Neural crest cell (in vitro differentiated cells): Measurements from ENCODE around the gene ARHGAP45. TPM values are rescaled to one million over a fixed set of nuclear protein-coding genes. Genes with fewer than 3 reads are reported as not detected.

Source experiments
- DNase-seq: peaks from one replicate; pipeline ENCODE4 v3.0.0; 2021; ENCODE audit warnings: low read depth, mixed read lengths, low spot score
- H3K27ac Mint-ChIP-seq: one replicate; pipeline ENCODE4 v1.8.0; 2021; ENCODE audit warnings: mild to moderate bottlenecking, mixed read lengths; ENCODE audit not compliant: unreplicated experiment
- H3K27me3 Mint-ChIP-seq: 2 replicates; pipeline ENCODE4 v1.8.0; 2021; ENCODE audit warnings: low read depth, mild to moderate bottlenecking, mixed read lengths
- H3K36me3 Mint-ChIP-seq: 2 replicates; pipeline ENCODE4 v1.8.0; 2021; ENCODE audit warnings: low read depth, mild to moderate bottlenecking, mixed read lengths
- H3K4me1 Mint-ChIP-seq: 2 replicates; pipeline ENCODE4 v1.8.0; 2021; ENCODE audit warnings: mixed read lengths
- H3K4me3 Mint-ChIP-seq: one replicate; pipeline ENCODE4 v1.8.0; 2021; ENCODE audit warnings: mild to moderate bottlenecking, mixed read lengths
- H3K9me3 Mint-ChIP-seq: 2 replicates; pipeline ENCODE4 v1.8.0; 2021; ENCODE audit warnings: mixed read lengths
- total RNA-seq: library from RNA; stranded (reverse); gene quantifications from 2 replicates; pipeline ENCODE4 v1.2.1, GENCODE V29; 2021
- TF ChIP-seq, protein P1 (sequence below): fragments of 200-600 bp; sonication (generic); conservative IDR thresholded peaks from 2 replicates; pipeline ENCODE4 v1.5.0; 2021; ENCODE audit warnings: antibody characterized with exemption, mild to moderate bottlenecking

The ARHGAP45 gene
- total RNA-seq, 1 donor from 2014 or later = 1.6 TPM

- DNase-seq = no peak
- peaks cover 6% of the 10 kb centered on the region for H3K4me1 Mint-ChIP-seq
- no peak overlapping the region for H3K27ac Mint-ChIP-seq
- no peaks in the 10 kb centered on the region for H3K36me3 Mint-ChIP-seq
- TF ChIP-seq, protein P1, sequence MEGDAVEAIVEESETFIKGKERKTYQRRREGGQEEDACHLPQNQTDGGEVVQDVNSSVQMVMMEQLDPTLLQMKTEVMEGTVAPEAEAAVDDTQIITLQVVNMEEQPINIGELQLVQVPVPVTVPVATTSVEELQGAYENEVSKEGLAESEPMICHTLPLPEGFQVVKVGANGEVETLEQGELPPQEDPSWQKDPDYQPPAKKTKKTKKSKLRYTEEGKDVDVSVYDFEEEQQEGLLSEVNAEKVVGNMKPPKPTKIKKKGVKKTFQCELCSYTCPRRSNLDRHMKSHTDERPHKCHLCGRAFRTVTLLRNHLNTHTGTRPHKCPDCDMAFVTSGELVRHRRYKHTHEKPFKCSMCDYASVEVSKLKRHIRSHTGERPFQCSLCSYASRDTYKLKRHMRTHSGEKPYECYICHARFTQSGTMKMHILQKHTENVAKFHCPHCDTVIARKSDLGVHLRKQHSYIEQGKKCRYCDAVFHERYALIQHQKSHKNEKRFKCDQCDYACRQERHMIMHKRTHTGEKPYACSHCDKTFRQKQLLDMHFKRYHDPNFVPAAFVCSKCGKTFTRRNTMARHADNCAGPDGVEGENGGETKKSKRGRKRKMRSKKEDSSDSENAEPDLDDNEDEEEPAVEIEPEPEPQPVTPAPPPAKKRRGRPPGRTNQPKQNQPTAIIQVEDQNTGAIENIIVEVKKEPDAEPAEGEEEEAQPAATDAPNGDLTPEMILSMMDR = no peak
- no peaks in the 10 kb centered on the region for H3K27me3 Mint-ChIP-seq
- peak overlapping the region; percentile 84 for H3K4me3 Mint-ChIP-seq
- no peaks in the 10 kb centered on the region for H3K9me3 Mint-ChIP-seq
Observed at GRCh38 chr19:1107661-1108261, 40.8 kb downstream of the ARHGAP45 start.

DNA sequence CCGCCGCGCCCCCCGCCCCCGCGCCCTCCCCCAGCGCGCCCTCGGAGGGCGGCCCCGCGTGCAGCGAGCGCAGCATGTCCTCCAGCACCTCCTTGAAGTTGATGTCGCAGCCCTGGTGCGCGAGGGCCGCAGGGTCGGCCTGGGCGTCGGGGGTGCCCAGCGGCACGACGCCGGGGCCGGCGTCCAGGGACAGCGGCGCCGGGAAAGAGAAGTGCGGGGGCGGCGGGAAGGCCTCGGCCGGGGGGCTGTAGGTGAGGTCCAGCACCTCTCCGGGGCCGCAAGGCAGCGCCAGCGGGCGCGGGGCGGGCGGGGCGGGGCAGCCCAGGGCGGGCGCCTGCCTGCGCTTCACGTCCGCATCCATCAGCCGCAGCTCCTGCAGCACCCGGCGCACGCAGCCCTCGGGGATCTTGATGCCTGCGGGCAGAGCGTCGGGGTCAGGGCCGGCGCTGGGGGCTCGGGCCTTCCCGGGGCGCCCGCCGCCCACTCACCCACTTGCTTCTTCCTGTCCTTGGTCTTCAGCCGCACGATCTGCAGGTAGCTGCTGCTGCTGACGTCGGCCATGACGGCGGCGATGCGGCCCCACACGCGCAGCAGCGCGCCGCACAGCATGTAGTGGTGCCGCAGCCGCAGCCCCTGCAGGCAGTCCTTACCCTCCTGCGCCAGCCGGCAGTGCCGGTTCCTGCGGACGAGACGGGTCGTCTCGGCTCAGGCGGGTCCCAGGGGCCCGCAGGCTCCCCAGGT is 41.5 kb downstream of the ARHGAP45 start:
- no peaks in the 10 kb centered on the region for H3K27me3 Mint-ChIP-seq
- H3K27ac Mint-ChIP-seq = no peak overlapping the region
- DNase-seq = no peak
- no peaks in the 10 kb centered on the region for H3K9me3 Mint-ChIP-seq
- H3K4me3 Mint-ChIP-seq = peak overlapping the region; percentile 51
- TF ChIP-seq, protein P1 = no peak
- H3K36me3 Mint-ChIP-seq = no peaks in the 10 kb centered on the region
- H3K4me1 Mint-ChIP-seq = peaks cover 3% of the 10 kb centered on the region

DNA sequence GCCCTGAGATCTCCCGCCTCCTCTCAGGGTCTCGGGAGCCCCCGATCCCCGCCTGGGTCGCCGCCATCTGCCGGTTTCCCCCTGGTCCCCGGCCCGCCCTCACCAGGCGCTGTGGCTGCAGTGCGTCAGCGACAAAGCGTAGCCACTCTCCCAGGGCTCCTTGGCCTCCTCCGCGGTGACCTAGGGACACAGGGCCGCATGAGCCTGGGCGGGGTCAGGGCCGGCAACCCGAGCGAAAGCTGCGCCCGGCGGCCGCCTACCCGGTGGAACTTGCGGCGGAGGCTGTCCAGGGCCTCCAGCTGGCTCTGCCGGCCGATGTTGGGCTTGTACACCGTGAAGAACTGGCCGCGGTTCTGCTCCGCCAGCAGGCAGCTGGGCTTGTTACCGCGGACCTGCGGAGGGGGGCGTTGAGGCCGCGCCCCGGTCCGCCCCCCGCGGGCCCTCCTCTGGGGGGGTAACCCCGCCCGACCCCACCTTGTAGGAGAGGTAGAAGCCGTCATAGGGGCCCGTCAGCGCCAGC is 42.1 kb downstream of the ARHGAP45 start:
- Mint-ChIP-seq H3K27ac (no peak overlapping the region), H3K27me3 (no peaks in the 10 kb centered on the region), H3K9me3 (no peaks in the 10 kb centered on the region), H3K4me1 (no peaks in the 10 kb centered on the region), H3K36me3 (no peaks in the 10 kb centered on the region), H3K4me3 (no peak overlapping the region)
- TF ChIP-seq, protein P1 = no peak
- DNase-seq = no peak

DNA sequence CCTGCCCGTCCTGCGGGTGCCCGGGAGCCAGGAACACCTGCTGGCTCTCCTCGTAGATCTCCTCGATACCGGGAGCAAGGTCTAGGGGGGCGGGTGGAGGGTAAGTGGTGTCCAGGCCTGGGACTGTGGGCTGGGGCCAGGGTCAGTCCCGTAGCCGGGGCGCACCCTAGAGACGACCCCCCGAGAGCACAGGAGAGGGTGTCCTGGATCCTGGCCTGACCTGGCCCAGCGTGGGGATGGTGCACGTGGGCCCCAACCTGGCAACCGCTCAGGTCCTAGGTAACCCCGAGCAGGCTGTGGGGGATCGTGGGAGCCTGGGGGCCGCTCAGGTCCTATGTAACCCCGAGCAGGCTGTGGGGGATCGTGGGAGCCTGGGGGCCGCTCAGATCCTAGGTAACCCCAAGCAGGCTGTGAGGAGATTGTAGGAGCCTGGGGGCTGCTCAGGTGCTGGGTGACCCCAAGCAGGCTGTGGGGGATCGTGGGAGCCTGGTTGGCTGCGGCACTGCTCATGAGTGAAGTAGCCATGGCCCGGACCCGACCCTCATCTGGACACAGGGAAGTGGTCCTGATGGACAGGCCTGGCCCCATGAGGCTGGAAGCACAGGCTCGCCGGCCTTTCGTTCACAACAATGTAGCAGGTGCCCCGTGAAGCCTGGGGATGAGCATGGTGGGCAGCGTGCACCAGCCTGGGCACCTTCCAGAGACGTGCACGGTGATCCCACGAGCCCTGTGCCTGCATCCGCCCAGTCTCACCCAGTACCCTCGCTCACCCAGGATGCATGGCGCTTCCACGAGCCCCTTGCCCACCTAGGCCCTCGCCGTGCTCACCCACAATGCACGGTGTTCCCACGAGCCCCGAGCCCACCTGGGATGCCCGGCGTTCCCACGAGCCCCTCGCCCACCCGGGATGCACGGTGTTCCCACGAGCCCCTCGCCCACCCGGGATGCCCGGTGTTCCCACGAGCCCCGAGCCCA is 43.0 kb downstream of the ARHGAP45 start:
- H3K27me3 Mint-ChIP-seq = no peaks in the 10 kb centered on the region
- TF ChIP-seq, protein P1 = no peak
- no peak overlapping the region for H3K4me3 Mint-ChIP-seq
- no peaks in the 10 kb centered on the region for H3K36me3 Mint-ChIP-seq
- no peak for DNase-seq
- H3K27ac Mint-ChIP-seq = no peak overlapping the region
- no peaks in the 10 kb centered on the region for H3K9me3 Mint-ChIP-seq
- no peaks in the 10 kb centered on the region for H3K4me1 Mint-ChIP-seq
